RWPE1 (cell line): Measurements from ENCODE around the gene CRIP2.

Experiments
- CTCF ChIA-PET: fragments of 350-600 bp; sonication (Branson Sonifier 250); formaldehyde crosslinking; extraction: SDS; loops from one replicate; lab custom pipeline; 2021; lab: Yijun Ruan, JAX
- POLR2A ChIA-PET: fragments of 400-600 bp; formaldehyde crosslinking; extraction: SDS; loops from one replicate; lab custom pipeline; 2020; ENCODE audit warnings: antibody characterized with exemption; ENCODE audit not compliant: low non-redundant PET; lab: Yijun Ruan, JAX
- DNase-seq: peaks from one replicate; pipeline ENCODE4 v3.0.0; 2012; ENCODE audit warnings: low spot score
- H3K27ac ChIP-seq: fragments of 450-650 bp; 2 replicates; pipeline ENCODE4 v1.5.1; 2017
- TF ChIP-seq, protein P1 (sequence below): fragments of 450-650 bp; conservative IDR thresholded peaks from 2 replicates; pipeline ENCODE4 v1.5.1; 2017; ENCODE audit warnings: low read depth, mild to moderate bottlenecking

Gene CRIP2

GRCh38 chr14:105486163-105486973 is 11.7 kb downstream of the CRIP2 start, which contains the start of gene CRIP1:
Gene CRIP1, plus strand, starts transcription at chr14:105486886. Its CDS starts 374 bp downstream, at chr14:105487260.
- peak within 1 kb of the TSS; percentile 100 for H3K27ac ChIP-seq
- ChIA-PET POLR2A (no interaction called here), CTCF (interaction anchor here (0.7 kb wide), 1 partner anchor 314 kb away, joined by 4 read pairs; no protein-coding TSS in a partner anchor)
- TF ChIP-seq, protein P1, sequence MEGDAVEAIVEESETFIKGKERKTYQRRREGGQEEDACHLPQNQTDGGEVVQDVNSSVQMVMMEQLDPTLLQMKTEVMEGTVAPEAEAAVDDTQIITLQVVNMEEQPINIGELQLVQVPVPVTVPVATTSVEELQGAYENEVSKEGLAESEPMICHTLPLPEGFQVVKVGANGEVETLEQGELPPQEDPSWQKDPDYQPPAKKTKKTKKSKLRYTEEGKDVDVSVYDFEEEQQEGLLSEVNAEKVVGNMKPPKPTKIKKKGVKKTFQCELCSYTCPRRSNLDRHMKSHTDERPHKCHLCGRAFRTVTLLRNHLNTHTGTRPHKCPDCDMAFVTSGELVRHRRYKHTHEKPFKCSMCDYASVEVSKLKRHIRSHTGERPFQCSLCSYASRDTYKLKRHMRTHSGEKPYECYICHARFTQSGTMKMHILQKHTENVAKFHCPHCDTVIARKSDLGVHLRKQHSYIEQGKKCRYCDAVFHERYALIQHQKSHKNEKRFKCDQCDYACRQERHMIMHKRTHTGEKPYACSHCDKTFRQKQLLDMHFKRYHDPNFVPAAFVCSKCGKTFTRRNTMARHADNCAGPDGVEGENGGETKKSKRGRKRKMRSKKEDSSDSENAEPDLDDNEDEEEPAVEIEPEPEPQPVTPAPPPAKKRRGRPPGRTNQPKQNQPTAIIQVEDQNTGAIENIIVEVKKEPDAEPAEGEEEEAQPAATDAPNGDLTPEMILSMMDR = no peak
- no peak for DNase-seq

GRCh38 chr14:105486974-105487448 is 12.4 kb downstream of the CRIP2 start:
- TF ChIP-seq, protein P1 = no peak
- peak overlapping the region; percentile 100 for H3K27ac ChIP-seq
- no peak for DNase-seq
- ChIA-PET CTCF (no interaction called here), POLR2A (no interaction called here)

DNA sequence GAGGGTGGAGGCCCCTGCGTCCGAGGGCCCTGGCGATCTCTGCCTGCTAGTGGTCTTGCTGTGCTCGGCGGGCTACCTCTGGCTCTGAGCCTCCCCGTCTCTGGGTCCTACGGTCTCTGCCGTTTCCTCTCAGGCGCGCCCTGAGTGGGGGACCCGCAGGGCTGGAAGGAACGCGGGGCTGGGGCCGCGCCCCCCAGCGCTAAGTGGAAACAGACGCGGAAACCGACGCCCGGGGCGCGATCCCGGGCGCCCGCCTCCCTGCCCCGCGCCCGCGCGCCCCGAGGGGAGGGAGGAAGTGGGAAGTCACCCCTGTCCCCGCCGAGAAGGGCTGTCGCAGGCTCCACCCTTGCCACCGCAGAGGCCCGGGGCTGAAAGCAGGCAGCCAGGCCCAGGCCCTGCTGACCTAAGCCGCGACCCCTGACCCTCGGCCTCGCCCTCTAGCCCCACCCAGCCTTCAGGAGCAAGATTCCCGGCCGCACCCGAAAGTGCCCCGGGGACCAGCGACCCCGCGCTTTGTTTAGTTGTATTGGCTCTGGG is 12.9 kb downstream of the CRIP2 start:
- H3K27ac ChIP-seq = peak overlapping the region; percentile 100
- CTCF ChIA-PET = no interaction called here

GRCh38 chr14:105487986-105488777 is 13.6 kb downstream of the CRIP2 start:
- TF ChIP-seq, protein P1 = no peak
- POLR2A ChIA-PET = no interaction called here
- CTCF ChIA-PET = interaction anchor here (0.6 to 2.1 kb wide), 3 partner anchors 16 to 187 kb away, joined by 3 to 19 read pairs (median 3); partner anchors contain the start of gene BRF1
- H3K27ac ChIP-seq = peak overlapping the region; percentile 100
- no peak for DNase-seq

More for the DNA sequence above, 12.9 kb downstream of the CRIP2 start:
- TF ChIP-seq, protein P1 = no peak
- POLR2A ChIA-PET = no interaction called here
- DNase-seq = no peak

- POLR2A ChIA-PET = interaction anchor here (0.6 kb wide), 1 partner anchor 77 kb away, joined by 7 read pairs; no protein-coding TSS in a partner anchor
- TF ChIP-seq, protein P1 = no peak
- CTCF ChIA-PET = interaction anchor here (0.6 to 2.1 kb wide), 12 partner anchors 8 to 188 kb away, joined by 3 to 24 read pairs (median 4); partner anchors contain the start of gene BRF1
- no peak for DNase-seq
- H3K27ac ChIP-seq = peak overlapping the region; percentile 100
These were observed 14.3 kb downstream of the CRIP2 start for GRCh38 chr14:105488781-105489541.
